HAP-1 (cell line): ENCODE measurements around the gene SHH.
A peak's percentile ranks its signal among the peaks of the same experiment; 100 is the strongest.

Experiments used
- DNase-seq, 2 experiments: peaks; one replicate each; pipeline ENCODE4 v3.0.0-alpha.2; 2016 to 2020; ENCODE audit warnings: low spot score in 2 of 2
- H3K27me3 ChIP-seq: fragments of 250-450 bp; sonication (Bioruptor Pico); 2 replicates; pipeline ENCODE4 v1.5.1; 2020; ENCODE audit warnings: low read depth, mild to moderate bottlenecking, moderate library complexity
- H3K36me3 ChIP-seq: fragments of 250-450 bp; sonication (Bioruptor Pico); replicated peaks from 2 replicates; pipeline ENCODE4 v1.5.1; 2020; ENCODE audit warnings: mild to moderate bottlenecking
- H3K4me1 ChIP-seq: fragments of 250-450 bp; sonication (Bioruptor Pico); 2 replicates; pipeline ENCODE4 v1.5.1; 2020; ENCODE audit warnings: mild to moderate bottlenecking
- H3K4me3 ChIP-seq: fragments of 250-450 bp; sonication (Bioruptor Pico); 2 replicates; pipeline ENCODE4 v1.5.1; 2020; ENCODE audit warnings: mild to moderate bottlenecking, moderate library complexity
- H3K9me3 ChIP-seq: fragments of 250-450 bp; sonication (Bioruptor Pico); 2 replicates; pipeline ENCODE4 v1.5.1; 2020; ENCODE audit warnings: mild to moderate bottlenecking, moderate library complexity
- in situ Hi-C: fragments of 300-500 bp; cut with MboI; formaldehyde crosslinking; loops from 3 replicates; pipeline ENCODE4 v1.14.3; 2020; ENCODE audit warnings: low sequenced_read_pairs, inconsistent platforms, mixed read lengths

Gene SHH

DNA sequence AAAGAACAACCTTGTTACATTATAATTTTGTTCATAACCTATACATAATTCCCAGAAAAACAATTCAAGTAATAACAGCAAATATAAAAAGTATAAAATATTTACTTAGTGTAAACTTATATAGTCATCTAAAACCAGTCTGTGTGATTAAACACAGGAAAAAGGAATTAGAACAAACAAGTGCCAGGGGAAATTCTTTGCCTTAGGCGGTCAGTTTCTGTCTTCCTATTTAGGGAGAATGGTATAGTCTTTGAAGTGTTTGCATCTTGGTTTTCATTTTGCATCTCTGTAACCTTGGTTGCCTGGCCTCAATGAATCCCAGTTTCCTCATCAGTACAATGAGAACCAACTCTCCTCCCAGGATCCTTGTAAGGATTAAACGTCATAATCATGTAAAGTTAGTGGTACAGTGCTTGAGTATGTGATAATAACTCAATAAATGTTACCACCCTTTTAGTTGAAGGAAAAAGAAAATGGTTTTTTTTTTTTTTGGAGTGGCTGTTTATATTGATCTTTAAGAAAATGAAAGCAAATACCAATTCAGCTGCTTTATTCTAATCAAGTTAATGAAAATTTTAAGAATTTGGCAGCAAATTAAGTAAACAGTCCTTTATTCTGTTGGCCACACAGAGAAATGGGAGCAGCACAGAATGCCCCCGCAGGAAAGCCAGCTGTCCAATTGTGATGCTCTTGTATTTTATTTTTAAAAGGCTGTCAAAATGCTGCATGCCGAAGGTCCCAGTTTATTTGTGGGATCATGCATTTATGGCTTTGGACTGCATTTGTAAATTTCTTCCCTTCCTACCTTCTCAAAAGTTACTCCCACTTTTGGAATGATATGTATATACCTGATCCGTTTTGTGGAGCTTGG lies 61.8 kb downstream of the SHH start:
- no peaks in the 10 kb centered on the region for H3K27me3 ChIP-seq
- in situ Hi-C loops = loop anchor here (25.0 kb wide), 2 partner anchors 363 to 813 kb away; no protein-coding TSS in a partner anchor
- peaks cover 21% of the 10 kb centered on the region for H3K36me3 ChIP-seq
- peak in 1 of 2 experiments; percentile 47 for DNase-seq
- no peak overlapping the region for H3K4me3 ChIP-seq
- H3K9me3 ChIP-seq = no peaks in the 10 kb centered on the region
- H3K4me1 ChIP-seq = peaks cover 4% of the 10 kb centered on the region; the same call in 1 of the 2 replicates
